Neural cell (in vitro differentiated cells): ENCODE measurements around the gene MFF.

Source experiments
- CTCF ChIP-seq: fragments of 450-650 bp; IDR thresholded peaks from 2 replicates; pipeline ENCODE4 v1.5.1; 2014; ENCODE audit warnings: antibody characterized with exemption, mild to moderate bottlenecking, moderate library complexity; ENCODE audit not compliant: poor library complexity, severe bottlenecking
- EP300 ChIP-seq: fragments of 450-650 bp; conservative IDR thresholded peaks from 2 replicates; pipeline ENCODE4 v1.6.1; 2014; ENCODE audit warnings: antibody characterized with exemption, mild to moderate bottlenecking, moderate library complexity; ENCODE audit not compliant: poor library complexity, severe bottlenecking
- EZH2 ChIP-seq: fragments of 200-600, 300-800 bp; shearing (Covaris generic), sonication (generic); IDR thresholded peaks from 2 replicates; pipeline ENCODE4 v1.6.1; 2014; ENCODE audit warnings: antibody characterized with exemption, low read length, borderline replicate concordance, mild to moderate bottlenecking; ENCODE audit not compliant: insufficient read depth, poor library complexity, severe bottlenecking
- MXI1 ChIP-seq: fragments of 450-650 bp; conservative IDR thresholded peaks from 2 replicates; pipeline ENCODE4 v1.6.1; 2014; ENCODE audit warnings: antibody characterized with exemption, mild to moderate bottlenecking; ENCODE audit not compliant: poor library complexity, severe bottlenecking
- POLR2AphosphoS5 ChIP-seq: IDR thresholded peaks from 2 replicates; pipeline ENCODE4 v1.6.1; 2012
- RAD21 ChIP-seq: fragments of 450-650 bp; conservative IDR thresholded peaks from 2 replicates; pipeline ENCODE4 v1.6.1; 2014; ENCODE audit warnings: antibody characterized with exemption, mild to moderate bottlenecking, moderate library complexity
- REST ChIP-seq: IDR thresholded peaks from 2 replicates; pipeline ENCODE4 v1.6.1; 2012; ENCODE audit warnings: borderline replicate concordance
- TAF1 ChIP-seq: IDR thresholded peaks from 2 replicates; pipeline ENCODE4 v1.6.1; 2012; ENCODE audit warnings: low read depth

- TF ChIP-seq REST, result no peak
- TF ChIP-seq RAD21, result no peak
- TF ChIP-seq EZH2, result no peak
- no peak for TF ChIP-seq CTCF
- no peak for TF ChIP-seq EP300
- no peak for TF ChIP-seq POLR2AphosphoS5
- no peak for TF ChIP-seq MXI1
- TF ChIP-seq TAF1, result no peak
Measured at GRCh38 chr2:227383686-227384085, 58.6 kb downstream of the MFF start.
